HUES48 (cell line): ENCODE measurements around the gene EML1.

Source experiments
- H3K27ac ChIP-seq: one replicate; pipeline ENCODE4 v1.7.0; 2013; ENCODE audit warnings: low read depth, low read length, inconsistent platforms
- H3K27me3 ChIP-seq: 2 replicates; pipeline ENCODE4 v1.6.1; 2013; ENCODE audit warnings: mild to moderate bottlenecking, low read length; ENCODE audit not compliant: control insufficient read depth, insufficient read depth
- H3K36me3 ChIP-seq: 2 replicates; pipeline ENCODE4 v1.6.1; 2013; ENCODE audit warnings: low read length; ENCODE audit not compliant: control insufficient read depth, insufficient read depth
- H3K4me1 ChIP-seq: 2 replicates; pipeline ENCODE4 v1.6.1; 2013; ENCODE audit warnings: mild to moderate bottlenecking, low read length; ENCODE audit not compliant: control insufficient read depth, insufficient read depth
- H3K4me3 ChIP-seq: 2 replicates; pipeline ENCODE4 v1.5.1; 2013; ENCODE audit warnings: mild to moderate bottlenecking, low read depth, low read length
- H3K9ac ChIP-seq: 2 replicates; pipeline ENCODE4 v1.6.1; 2013; ENCODE audit warnings: mild to moderate bottlenecking, low read depth, low read length, moderate library complexity
- H3K9me3 ChIP-seq: 2 replicates; pipeline ENCODE4 v1.6.1; 2013; ENCODE audit warnings: low read length; ENCODE audit not compliant: control insufficient read depth, insufficient read depth

Gene EML1

GRCh38 chr14:99971941-99972747 is 178.9 kb downstream of the EML1 start:
- no peaks in the 10 kb centered on the region for H3K36me3 ChIP-seq
- H3K27me3 ChIP-seq = peaks cover 35% of the 10 kb centered on the region
- H3K4me3 ChIP-seq = peak overlapping the region; percentile 81
- peaks cover 18% of the 10 kb centered on the region for H3K4me1 ChIP-seq
- no peak overlapping the region for H3K27ac ChIP-seq
- H3K9me3 ChIP-seq = no peaks in the 10 kb centered on the region
- peak overlapping the region; percentile 51; the same call in 1 of the 2 replicates for H3K9ac ChIP-seq

DNA sequence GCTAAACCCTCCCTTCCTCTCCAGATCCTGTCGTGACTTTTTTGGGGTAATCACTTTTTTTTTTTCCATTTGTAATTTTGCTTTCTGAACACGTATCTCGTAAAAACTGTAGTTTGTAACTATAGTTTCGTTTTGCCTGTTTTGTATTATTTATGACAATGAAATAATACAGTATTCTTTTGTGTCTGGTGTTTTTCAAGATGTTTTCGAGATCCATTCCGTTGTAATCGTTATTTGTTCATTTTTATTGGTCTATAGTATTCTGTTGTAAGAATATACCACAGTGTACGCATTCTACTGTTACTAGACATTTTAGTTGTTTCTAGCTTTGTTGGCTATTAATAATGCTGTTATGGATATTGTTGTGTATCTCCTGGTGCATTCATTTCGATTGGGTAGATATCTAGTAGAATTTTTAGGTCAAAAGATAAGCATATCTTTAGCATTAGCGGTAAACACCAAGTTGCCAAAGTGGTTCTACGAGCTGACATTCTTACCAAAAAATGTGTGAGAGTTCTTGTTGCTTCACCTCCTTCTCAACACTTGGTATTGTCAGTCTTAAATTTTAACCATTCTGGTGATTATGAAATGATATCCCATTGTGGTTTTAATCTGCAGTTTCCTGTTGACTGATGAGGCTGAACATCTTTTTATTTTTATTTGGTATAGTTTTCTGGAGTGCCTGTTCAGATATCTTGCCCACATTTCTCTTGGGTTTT is 179.7 kb downstream of the EML1 start:
- H3K36me3 ChIP-seq = no peaks in the 10 kb centered on the region
- H3K27me3 ChIP-seq = peaks cover 35% of the 10 kb centered on the region
- peaks cover 18% of the 10 kb centered on the region for H3K4me1 ChIP-seq
- no peak overlapping the region for H3K27ac ChIP-seq
- no peak overlapping the region for H3K9ac ChIP-seq
- H3K9me3 ChIP-seq = no peaks in the 10 kb centered on the region
- H3K4me3 ChIP-seq = peak overlapping the region; percentile 81

- H3K4me3 ChIP-seq = no peak overlapping the region
- H3K4me1 ChIP-seq = no peaks in the 10 kb centered on the region; the same call in 1 of the 2 replicates
- H3K9me3 ChIP-seq = no peaks in the 10 kb centered on the region
- no peak overlapping the region for H3K9ac ChIP-seq
- no peaks in the 10 kb centered on the region for H3K36me3 ChIP-seq
- peaks cover 18% of the 10 kb centered on the region for H3K27me3 ChIP-seq
- H3K27ac ChIP-seq = no peak overlapping the region
These were observed 182.0 kb downstream of the EML1 start for GRCh38 chr14:99975190-99975589.

GRCh38 chr14:99976021-99976420 is 182.8 kb downstream of the EML1 start:
- Histone ChIP-seq H3K4me3 (no peak overlapping the region), H3K36me3 (no peaks in the 10 kb centered on the region), H3K4me1 (no peaks in the 10 kb centered on the region; the same call in 1 of the 2 replicates), H3K27ac (no peak overlapping the region), H3K9me3 (no peaks in the 10 kb centered on the region), H3K27me3 (peaks cover 10% of the 10 kb centered on the region), H3K9ac (no peak overlapping the region)

DNA sequence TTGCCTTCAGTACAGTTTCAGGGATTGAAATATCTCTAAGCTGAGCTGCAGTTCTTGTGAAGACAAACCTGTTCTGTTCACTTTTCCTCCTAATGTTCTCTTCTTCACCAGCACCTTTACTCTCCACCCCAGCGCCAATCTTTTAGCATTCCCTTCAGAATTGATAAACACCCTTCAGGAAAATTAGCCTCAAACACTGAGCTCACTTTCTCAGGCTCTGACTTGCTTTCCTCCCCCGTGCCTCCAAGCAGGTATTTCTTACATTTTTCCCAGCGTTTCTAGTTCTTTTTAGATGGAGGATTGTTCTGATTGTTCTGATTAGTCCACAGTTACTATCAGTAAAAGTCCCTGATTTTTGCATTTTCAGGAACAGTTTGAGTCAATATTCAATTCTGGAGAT is 183.5 kb downstream of the EML1 start:
- Histone ChIP-seq H3K4me3 (no peak overlapping the region), H3K27ac (no peak overlapping the region)

GRCh38 chr14:99980299-99980698 is 187.1 kb downstream of the EML1 start:
- Histone ChIP-seq H3K9ac (no peak overlapping the region), H3K27me3 (no peaks in the 10 kb centered on the region), H3K27ac (no peak overlapping the region), H3K4me1 (peaks cover 9% of the 10 kb centered on the region), H3K36me3 (no peaks in the 10 kb centered on the region), H3K9me3 (no peaks in the 10 kb centered on the region), H3K4me3 (no peak overlapping the region)

More for the DNA sequence above, 183.5 kb downstream of the EML1 start:
- Histone ChIP-seq H3K4me1 (no peaks in the 10 kb centered on the region; the same call in 1 of the 2 replicates), H3K36me3 (no peaks in the 10 kb centered on the region), H3K9me3 (no peaks in the 10 kb centered on the region), H3K9ac (no peak overlapping the region), H3K27me3 (peaks cover 10% of the 10 kb centered on the region)

DNA sequence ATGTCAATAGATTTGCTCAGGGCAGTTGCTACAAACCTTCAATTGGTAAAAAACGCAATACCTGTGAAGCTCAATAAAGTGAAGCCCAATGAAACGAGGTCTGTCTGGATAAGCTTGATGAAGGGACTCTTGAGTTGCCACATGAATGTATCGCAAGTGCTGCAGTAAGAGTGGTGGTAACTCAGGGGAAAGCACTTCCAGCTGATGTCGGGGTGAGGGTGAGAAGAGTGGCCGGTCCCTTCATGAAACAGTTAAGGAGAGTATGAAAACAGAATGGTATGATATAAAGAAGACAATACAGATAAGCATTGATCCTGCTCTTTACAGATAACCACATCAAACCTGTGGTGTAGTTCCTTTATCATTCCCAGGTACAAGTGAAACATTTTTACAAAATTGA is 188.6 kb downstream of the EML1 start:
- H3K4me3 ChIP-seq = no peak overlapping the region
- H3K27ac ChIP-seq = no peak overlapping the region
- H3K27me3 ChIP-seq = no peaks in the 10 kb centered on the region
- H3K4me1 ChIP-seq = peaks cover 9% of the 10 kb centered on the region
- H3K9me3 ChIP-seq = no peaks in the 10 kb centered on the region
- H3K9ac ChIP-seq = no peak overlapping the region
- no peaks in the 10 kb centered on the region for H3K36me3 ChIP-seq

- Histone ChIP-seq H3K27ac (no peak overlapping the region), H3K9me3 (no peaks in the 10 kb centered on the region), H3K4me3 (no peak overlapping the region), H3K36me3 (no peaks in the 10 kb centered on the region), H3K9ac (no peak overlapping the region), H3K27me3 (no peaks in the 10 kb centered on the region), H3K4me1 (peaks cover 9% of the 10 kb centered on the region)
These were observed 189.5 kb downstream of the EML1 start for GRCh38 chr14:99982537-99983250.

DNA sequence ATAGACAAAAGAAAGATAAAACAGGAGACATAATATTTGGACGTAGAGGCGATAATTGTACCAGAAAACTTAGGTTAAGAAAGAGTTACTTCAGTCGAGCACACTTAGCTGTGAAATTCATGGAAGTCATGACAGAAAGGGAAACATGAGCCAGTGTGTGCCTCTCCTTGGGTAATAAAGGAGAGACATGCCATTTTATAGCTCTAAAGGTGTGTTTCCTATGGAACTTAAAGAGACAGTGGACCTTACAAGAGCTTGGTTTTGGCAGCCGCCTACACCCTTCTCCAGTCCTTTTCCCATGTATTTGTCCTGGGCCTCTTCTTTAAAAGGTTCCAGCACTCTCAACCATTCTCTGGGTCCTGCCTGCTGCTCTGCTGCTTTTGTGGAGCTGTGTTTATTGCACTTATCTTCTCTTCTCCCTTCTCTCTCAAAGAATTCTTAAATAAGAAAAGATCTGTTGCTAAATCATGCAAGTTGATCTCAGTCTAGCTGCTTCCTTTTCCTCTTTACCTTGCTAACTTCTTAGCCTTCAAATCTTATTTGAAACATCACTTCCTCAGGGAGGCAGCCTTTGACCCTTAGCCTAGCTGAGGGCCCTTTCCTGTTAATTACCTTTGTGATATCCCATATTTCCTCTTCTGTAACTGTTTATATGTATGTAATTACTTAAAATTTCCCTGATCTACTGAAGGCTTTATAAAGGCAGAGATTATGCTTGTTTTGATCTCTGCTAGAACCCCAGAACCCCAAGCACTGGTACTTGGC is 190.2 kb downstream of the EML1 start:
- no peaks in the 10 kb centered on the region for H3K9me3 ChIP-seq
- no peak overlapping the region for H3K9ac ChIP-seq
- no peaks in the 10 kb centered on the region for H3K36me3 ChIP-seq
- no peaks in the 10 kb centered on the region for H3K27me3 ChIP-seq
- no peak overlapping the region for H3K4me3 ChIP-seq
- H3K27ac ChIP-seq = no peak overlapping the region
- H3K4me1 ChIP-seq = peaks cover 9% of the 10 kb centered on the region

GRCh38 chr14:99984036-99984435 is 190.8 kb downstream of the EML1 start:
- Histone ChIP-seq H3K9ac (no peak overlapping the region), H3K27ac (no peak overlapping the region), H3K4me3 (no peak overlapping the region), H3K27me3 (no peaks in the 10 kb centered on the region), H3K4me1 (peaks cover 9% of the 10 kb centered on the region), H3K9me3 (no peaks in the 10 kb centered on the region), H3K36me3 (no peaks in the 10 kb centered on the region)
